Neural crest cell (in vitro differentiated cells): ENCODE measurements around the gene HBM. TPM values are rescaled to one million over a fixed set of nuclear protein-coding genes. Genes with fewer than 3 reads are reported as not detected.
"Not testable (repeated sequence)": the region's sequence is repeated elsewhere in the genome, so short reads cannot be mapped to it uniquely, and the experiment has no call there.

Experiments
- DNase-seq: peaks from one replicate; pipeline ENCODE4 v3.0.0; 2021; ENCODE audit warnings: low read depth, mixed read lengths, low spot score
- H3K27ac Mint-ChIP-seq: one replicate; pipeline ENCODE4 v1.8.0; 2021; ENCODE audit warnings: mild to moderate bottlenecking, mixed read lengths; ENCODE audit not compliant: unreplicated experiment
- H3K27me3 Mint-ChIP-seq: 2 replicates; pipeline ENCODE4 v1.8.0; 2021; ENCODE audit warnings: low read depth, mild to moderate bottlenecking, mixed read lengths
- H3K36me3 Mint-ChIP-seq: 2 replicates; pipeline ENCODE4 v1.8.0; 2021; ENCODE audit warnings: low read depth, mild to moderate bottlenecking, mixed read lengths
- H3K4me1 Mint-ChIP-seq: 2 replicates; pipeline ENCODE4 v1.8.0; 2021; ENCODE audit warnings: mixed read lengths
- H3K4me3 Mint-ChIP-seq: one replicate; pipeline ENCODE4 v1.8.0; 2021; ENCODE audit warnings: mild to moderate bottlenecking, mixed read lengths
- H3K9me3 Mint-ChIP-seq: 2 replicates; pipeline ENCODE4 v1.8.0; 2021; ENCODE audit warnings: mixed read lengths
- total RNA-seq: library from RNA; stranded (reverse); gene quantifications from 2 replicates; pipeline ENCODE4 v1.2.1, GENCODE V29; 2021
- TF ChIP-seq, protein P1 (sequence below): fragments of 200-600 bp; sonication (generic); conservative IDR thresholded peaks from 2 replicates; pipeline ENCODE4 v1.5.0; 2021; ENCODE audit warnings: antibody characterized with exemption, mild to moderate bottlenecking

Gene HBM
- total RNA-seq, 1 donor from 2014 or later, result not detected

DNA sequence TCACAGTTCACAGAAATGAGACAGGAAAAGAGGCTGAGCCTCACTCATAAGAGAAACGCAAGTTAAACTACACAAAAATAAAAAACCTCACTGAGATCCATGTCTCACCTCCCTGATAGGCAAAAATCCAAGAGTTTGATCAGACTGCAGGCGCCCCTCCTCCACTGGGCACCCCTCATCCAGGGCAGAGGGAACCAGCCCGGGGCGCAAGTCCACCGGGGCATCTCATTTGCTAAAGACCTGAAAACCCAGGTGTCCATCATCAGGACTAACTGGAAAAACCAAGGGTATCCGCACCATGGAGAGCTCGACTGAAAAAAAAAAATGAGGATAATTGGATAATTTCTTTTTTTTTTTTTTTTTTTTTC lies 10.8 kb upstream of the HBM start:
- Mint-ChIP-seq H3K27ac (no peak overlapping the region), H3K4me1 (peaks cover 7% of the 10 kb centered on the region), H3K4me3 (peak overlapping the region; percentile 72), H3K36me3 (no peaks in the 10 kb centered on the region), H3K27me3 (peaks cover 77% of the 10 kb centered on the region), H3K9me3 (no peaks in the 10 kb centered on the region)
- TF ChIP-seq, protein P1, sequence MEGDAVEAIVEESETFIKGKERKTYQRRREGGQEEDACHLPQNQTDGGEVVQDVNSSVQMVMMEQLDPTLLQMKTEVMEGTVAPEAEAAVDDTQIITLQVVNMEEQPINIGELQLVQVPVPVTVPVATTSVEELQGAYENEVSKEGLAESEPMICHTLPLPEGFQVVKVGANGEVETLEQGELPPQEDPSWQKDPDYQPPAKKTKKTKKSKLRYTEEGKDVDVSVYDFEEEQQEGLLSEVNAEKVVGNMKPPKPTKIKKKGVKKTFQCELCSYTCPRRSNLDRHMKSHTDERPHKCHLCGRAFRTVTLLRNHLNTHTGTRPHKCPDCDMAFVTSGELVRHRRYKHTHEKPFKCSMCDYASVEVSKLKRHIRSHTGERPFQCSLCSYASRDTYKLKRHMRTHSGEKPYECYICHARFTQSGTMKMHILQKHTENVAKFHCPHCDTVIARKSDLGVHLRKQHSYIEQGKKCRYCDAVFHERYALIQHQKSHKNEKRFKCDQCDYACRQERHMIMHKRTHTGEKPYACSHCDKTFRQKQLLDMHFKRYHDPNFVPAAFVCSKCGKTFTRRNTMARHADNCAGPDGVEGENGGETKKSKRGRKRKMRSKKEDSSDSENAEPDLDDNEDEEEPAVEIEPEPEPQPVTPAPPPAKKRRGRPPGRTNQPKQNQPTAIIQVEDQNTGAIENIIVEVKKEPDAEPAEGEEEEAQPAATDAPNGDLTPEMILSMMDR, result no peak
- DNase-seq, result no peak

DNA sequence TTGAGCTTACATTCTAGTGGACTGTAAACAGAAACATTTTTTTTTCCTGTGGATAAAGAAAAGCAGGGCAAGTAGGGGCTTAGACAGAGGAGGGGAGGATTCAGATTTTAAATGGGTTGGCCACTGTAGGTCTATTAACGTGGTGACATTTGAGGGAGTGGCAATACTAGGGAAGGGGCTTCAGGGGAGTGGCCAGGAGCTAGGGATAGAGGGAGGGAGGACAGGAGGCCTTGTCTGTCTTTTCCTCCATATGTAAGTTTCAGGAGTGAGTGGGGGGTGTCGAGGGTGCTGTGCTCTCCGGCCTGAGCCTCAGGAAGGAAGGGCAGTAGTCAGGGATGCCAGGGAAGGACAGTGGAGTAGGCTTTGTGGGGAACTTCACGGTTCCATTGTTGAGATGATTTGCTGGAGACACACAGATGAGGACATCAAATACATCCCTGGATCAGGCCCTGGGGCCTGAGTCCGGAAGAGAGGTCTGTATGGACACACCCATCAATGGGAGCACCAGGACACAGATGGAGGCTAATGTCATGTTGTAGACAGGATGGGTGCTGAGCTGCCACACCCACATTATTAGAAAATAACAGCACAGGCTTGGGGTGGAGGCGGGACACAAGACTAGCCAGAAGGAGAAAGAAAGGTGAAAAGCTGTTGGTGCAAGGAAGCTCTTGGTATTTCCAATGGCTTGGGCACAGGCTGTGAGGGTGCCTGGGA lies 6.5 kb upstream of the HBM start:
- TF ChIP-seq, protein P1, result no peak
- H3K36me3 Mint-ChIP-seq, result no peaks in the 10 kb centered on the region
- H3K27me3 Mint-ChIP-seq, result peaks cover 71% of the 10 kb centered on the region
- H3K4me3 Mint-ChIP-seq, result no peak overlapping the region
- no peak overlapping the region for H3K27ac Mint-ChIP-seq
- no peak for DNase-seq
- H3K9me3 Mint-ChIP-seq, result no peaks in the 10 kb centered on the region
- peaks cover 7% of the 10 kb centered on the region for H3K4me1 Mint-ChIP-seq

DNA sequence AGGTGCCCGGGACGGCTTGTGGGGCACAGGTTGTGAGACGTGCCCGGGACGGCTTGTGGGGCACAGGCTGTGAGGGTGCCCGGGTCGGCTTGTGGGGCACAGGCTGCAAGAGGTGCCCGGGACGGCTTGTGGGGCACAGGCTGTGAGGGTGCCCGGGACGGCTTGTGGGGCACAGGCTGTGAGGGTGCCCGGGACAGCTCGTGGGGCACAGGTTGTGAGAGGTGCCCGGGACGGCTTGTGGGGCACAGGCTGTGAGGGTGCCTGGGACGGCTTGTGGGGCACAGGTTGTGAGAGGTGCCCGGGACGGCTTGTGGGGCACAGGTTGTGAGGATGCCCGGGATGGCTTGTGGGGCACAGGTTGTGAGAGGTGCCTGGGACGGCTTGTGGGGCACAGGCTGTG lies 5.5 kb upstream of the HBM start:
- not testable (repeated sequence) for H3K36me3 Mint-ChIP-seq, H3K9me3 Mint-ChIP-seq, H3K27ac Mint-ChIP-seq, H3K4me3 Mint-ChIP-seq, DNase-seq, H3K4me1 Mint-ChIP-seq
- peaks cover 66% of the 10 kb centered on the region for H3K27me3 Mint-ChIP-seq

DNA sequence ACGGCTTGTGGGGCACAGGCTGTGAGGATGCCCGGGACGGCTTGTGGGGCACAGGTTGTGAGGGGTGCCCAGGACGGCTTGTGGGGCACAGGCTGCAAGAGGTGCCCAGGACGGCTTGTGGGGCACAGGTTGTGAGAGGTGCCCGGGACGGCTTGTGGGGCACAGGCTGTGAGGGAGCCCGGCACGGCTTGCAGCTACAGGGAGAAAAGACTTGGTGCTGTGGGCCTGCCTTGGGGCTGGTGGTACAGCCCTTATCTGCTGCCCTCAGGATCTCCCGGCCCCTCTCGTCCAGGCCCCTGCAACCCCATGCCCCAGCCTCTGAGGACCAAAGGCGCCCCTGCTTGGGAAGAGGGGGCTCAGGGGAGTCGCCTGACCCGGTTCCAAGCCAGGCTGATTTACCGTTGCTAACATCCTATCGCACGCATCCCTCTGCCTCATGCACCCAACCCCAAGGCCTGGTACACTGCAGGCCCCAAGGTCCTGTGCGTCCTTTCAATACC lies 5.0 kb upstream of the HBM start:
- H3K36me3 Mint-ChIP-seq, result no peaks in the 10 kb centered on the region
- TF ChIP-seq, protein P1, result no peak
- DNase-seq, result no peak
- H3K9me3 Mint-ChIP-seq, result no peaks in the 10 kb centered on the region
- H3K4me3 Mint-ChIP-seq, result no peak overlapping the region
- no peaks in the 10 kb centered on the region for H3K4me1 Mint-ChIP-seq
- H3K27ac Mint-ChIP-seq, result no peak overlapping the region
- H3K27me3 Mint-ChIP-seq, result peaks cover 67% of the 10 kb centered on the region

DNA sequence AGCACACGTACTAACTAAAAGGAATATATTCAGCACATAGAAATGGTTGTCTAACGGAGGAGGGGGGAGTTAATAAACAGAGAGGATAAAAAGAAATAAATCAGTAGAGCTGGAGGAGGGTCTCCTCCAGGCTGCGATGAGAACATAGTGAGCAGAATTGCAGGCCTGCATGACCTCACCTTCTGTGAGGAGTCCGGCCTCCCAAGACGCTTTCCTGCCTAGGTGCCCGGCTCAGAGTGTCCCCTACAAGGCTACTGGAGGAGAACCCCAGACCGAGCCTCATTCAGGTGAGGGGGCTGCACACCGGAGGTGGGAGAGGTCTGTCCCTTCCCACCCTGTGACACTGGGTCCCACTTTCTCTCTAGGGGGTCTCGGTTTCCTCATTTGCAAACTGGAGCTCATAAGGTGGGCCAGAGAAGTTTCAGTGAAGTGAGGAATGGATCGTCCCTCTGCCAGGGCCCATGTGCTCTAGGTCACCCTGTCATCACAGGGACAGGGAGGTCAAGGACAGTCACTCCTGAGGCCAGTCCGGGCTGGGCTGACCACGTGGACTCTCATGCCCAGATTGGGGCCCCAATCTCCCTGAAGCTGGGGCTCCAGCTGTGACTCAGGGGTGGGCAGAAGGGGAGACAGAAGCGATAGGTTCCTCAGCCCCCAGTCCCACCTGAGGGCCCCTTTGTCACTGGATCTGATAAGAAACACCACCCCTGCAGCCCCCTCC lies 3.3 kb upstream of the HBM start:
- Mint-ChIP-seq H3K4me1 (no peaks in the 10 kb centered on the region), H3K9me3 (no peaks in the 10 kb centered on the region), H3K36me3 (no peaks in the 10 kb centered on the region), H3K27me3 (peaks cover 67% of the 10 kb centered on the region), H3K4me3 (no peak overlapping the region), H3K27ac (no peak overlapping the region)
- DNase-seq, result no peak
- TF ChIP-seq, protein P1, result no peak

DNA sequence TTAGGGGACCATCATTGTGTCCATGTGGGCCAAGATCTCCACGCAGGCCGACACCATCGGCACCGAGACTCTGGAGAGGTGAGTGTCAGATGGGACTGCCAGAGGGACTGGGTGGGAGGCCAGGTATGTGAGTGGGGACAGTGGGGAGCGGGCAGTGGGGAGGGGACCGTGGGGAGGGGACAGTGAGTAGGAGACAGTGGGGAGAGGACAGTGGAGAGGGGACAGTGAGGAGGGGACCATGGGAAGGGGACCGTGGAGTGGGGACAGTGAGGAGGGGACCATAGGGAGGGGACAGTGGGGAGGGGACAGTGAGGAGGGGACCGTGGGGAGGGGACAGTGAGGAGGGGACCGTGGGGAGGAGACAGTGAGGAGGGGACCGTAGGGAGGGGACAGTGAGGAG lies 2.6 kb upstream of the HBM start:
- H3K27me3 Mint-ChIP-seq, result peaks cover 67% of the 10 kb centered on the region
- H3K36me3 Mint-ChIP-seq, H3K9me3 Mint-ChIP-seq, H3K4me3 Mint-ChIP-seq, DNase-seq, H3K4me1 Mint-ChIP-seq, H3K27ac Mint-ChIP-seq: not testable (repeated sequence)

DNA sequence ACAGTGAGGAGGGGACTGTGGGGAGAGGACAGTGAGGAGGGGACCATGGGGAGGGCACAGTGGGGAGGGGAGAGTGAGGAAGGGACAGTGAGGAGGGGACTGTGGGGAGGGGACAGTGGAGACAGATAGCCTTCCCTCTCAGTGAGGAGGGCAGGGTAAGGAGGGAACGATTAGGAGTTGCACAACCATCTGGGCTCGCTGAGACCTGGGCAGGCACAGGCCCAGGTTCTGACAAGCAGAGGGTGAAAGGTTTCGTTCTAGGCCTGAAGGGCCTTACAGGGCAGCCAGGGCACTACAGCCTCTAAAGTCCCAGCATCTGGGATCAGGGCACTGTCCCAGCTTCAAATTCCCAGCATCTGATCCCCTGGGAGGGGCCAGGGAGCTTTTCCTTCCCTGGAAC lies 2.1 kb upstream of the HBM start:
- not testable (repeated sequence) for H3K4me1 Mint-ChIP-seq, DNase-seq, H3K4me3 Mint-ChIP-seq, H3K27ac Mint-ChIP-seq, H3K9me3 Mint-ChIP-seq, H3K36me3 Mint-ChIP-seq
- peaks cover 69% of the 10 kb centered on the region for H3K27me3 Mint-ChIP-seq

DNA sequence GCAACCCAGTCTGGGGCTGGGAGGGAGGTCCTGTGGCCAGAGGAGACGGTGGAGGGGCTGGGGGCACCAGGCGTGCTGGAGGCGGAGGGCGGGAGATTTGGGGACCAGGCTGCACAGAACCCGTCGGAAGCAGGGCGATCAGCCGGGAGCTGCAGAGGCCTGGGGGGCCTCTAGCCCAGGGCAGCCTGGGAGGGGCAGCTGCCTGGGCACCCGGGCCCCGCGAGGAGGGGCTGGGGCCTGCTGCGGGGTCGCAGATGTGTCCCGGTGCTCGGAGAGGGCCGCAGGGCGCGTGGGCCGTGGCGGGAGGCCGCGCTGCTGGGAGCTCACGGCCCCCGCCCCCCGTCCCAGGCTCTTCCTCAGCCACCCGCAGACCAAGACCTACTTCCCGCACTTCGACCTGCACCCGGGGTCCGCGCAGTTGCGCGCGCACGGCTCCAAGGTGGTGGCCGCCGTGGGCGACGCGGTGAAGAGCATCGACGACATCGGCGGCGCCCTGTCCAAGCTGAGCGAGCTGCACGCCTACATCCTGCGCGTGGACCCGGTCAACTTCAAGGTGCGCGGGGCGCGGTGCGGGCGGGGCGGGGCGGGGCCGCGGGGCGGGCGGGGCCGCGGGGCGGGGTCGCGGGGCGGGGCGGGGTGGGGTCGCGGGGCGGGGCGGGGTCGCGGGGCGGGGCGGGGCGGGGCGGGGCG lies 1.5 kb upstream of the HBM start:
- not testable (repeated sequence) for H3K9me3 Mint-ChIP-seq, DNase-seq, H3K27ac Mint-ChIP-seq, H3K4me3 Mint-ChIP-seq, H3K4me1 Mint-ChIP-seq, H3K36me3 Mint-ChIP-seq
- peaks cover 71% of the 10 kb centered on the region for H3K27me3 Mint-ChIP-seq
